H1 (cell line): ENCODE results near the gene KLHL17. TPM values are rescaled to one million over a fixed set of nuclear protein-coding genes. Genes with fewer than 3 reads are reported as not detected.

Experiments
- ATF2 ChIP-seq: IDR thresholded peaks from 2 replicates; pipeline ENCODE4 v1.6.1; 2012; ENCODE audit warnings: low read length, inconsistent platforms
- GTF2F1 ChIP-seq: IDR thresholded peaks from 2 replicates; pipeline ENCODE4 v1.6.1; 2012; ENCODE audit warnings: low read depth, low read length, improper control_type of control experiment, borderline replicate concordance
- KDM5A ChIP-seq: fragments of 200-600 bp; IDR thresholded peaks from 2 replicates; pipeline ENCODE4 v1.7.1; 2012; ENCODE audit warnings: mild to moderate bottlenecking, low read length, inconsistent platforms, mixed read lengths
- RFX5 ChIP-seq: IDR thresholded peaks from 2 replicates; pipeline ENCODE4 v1.6.1; 2011; ENCODE audit warnings: low read depth, low read length, improper control_type of control experiment, borderline replicate concordance
- polyA plus RNA-seq, 7 experiments: library from polyadenylated mRNA; depleted of rRNA in 3 of 7; stranded (reverse) in 5 of 7; unstranded in 2 of 7; fragments of >200 nt in 5 of 7; fragments of 200-250 nt in 2 of 7; gene quantifications; 1 replicate in 5 of 7; 2 replicates in 1 of 7; 4 replicates in 1 of 7; pipeline versions ENCODE4 v1.2.1 to v1.2.3, GENCODE V29; 2011 to 2013; ENCODE audit warnings: missing spikeins in 2 of 7, mixed read lengths in 2 of 7
- total RNA-seq: library from RNA; stranded (reverse); fragmentation: NEBNext Ultra II Directional; extraction: Animal tissue kit (Norgen Biotek cat#: 25700); gene quantifications from 2 replicates; pipeline ENCODE4 v1.2.1, GENCODE V29; 2021
- TF ChIP-seq, protein P1 (sequence below): fragments of 300-600 bp; sonication (generic); IDR thresholded peaks from 2 replicates; pipeline ENCODE4 v1.7.1; 2012; ENCODE audit warnings: low read length, moderate library complexity, mild to moderate bottlenecking, inconsistent platforms; ENCODE audit not compliant: insufficient replicate concordance

Gene KLHL17
- total and polyA plus RNA-seq, 2 of the 8 experiments (the other 6 are each of a cell fraction or from before 2014, with no cell fraction given) = 32.6 to 36.1 TPM

DNA sequence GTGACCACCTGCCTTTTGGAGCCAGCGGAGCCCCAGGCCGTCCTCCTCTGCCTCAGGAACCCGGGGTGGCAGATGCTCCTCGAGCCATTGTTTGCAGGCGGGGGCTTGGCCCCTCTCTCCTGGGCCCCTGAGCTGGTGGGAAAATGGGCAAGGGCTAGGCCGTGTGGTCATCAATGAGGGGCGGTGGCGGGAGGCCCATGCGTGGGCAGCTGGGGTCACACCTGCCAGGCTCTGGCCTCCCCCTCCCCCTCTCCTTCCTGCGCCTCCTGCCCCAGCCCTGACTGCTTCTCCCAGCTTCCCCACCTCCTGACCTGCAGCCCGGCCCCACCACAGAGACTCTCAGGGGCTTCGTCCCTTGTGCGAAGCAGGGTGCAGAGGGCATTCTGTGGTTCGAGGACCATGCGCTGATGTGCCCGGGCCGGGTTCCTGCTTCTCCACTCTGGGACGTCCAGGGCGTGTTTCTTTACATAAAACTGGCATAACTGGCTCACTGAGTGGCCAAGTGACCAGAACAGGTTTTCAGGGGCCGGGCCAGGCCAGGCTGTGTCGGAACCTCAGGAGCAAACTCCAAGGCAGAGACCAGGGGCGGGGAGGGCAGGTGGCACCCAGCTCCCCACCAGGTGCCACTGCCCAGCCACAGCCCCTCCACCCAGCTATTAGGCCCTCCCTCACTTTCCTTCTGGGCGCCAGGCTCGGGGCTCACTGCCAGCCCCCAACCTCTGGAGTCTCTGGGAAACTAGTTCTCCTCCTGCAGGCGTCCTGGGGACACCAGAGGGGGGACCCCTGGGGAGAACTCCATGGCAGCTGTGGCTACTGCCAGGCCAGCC is 27.4 kb upstream of the KLHL17 start (continued):
- TF ChIP-seq KDM5A (no peak), ATF2 (no peak), GTF2F1 (no peak), RFX5 (no peak)
- TF ChIP-seq, protein P1, sequence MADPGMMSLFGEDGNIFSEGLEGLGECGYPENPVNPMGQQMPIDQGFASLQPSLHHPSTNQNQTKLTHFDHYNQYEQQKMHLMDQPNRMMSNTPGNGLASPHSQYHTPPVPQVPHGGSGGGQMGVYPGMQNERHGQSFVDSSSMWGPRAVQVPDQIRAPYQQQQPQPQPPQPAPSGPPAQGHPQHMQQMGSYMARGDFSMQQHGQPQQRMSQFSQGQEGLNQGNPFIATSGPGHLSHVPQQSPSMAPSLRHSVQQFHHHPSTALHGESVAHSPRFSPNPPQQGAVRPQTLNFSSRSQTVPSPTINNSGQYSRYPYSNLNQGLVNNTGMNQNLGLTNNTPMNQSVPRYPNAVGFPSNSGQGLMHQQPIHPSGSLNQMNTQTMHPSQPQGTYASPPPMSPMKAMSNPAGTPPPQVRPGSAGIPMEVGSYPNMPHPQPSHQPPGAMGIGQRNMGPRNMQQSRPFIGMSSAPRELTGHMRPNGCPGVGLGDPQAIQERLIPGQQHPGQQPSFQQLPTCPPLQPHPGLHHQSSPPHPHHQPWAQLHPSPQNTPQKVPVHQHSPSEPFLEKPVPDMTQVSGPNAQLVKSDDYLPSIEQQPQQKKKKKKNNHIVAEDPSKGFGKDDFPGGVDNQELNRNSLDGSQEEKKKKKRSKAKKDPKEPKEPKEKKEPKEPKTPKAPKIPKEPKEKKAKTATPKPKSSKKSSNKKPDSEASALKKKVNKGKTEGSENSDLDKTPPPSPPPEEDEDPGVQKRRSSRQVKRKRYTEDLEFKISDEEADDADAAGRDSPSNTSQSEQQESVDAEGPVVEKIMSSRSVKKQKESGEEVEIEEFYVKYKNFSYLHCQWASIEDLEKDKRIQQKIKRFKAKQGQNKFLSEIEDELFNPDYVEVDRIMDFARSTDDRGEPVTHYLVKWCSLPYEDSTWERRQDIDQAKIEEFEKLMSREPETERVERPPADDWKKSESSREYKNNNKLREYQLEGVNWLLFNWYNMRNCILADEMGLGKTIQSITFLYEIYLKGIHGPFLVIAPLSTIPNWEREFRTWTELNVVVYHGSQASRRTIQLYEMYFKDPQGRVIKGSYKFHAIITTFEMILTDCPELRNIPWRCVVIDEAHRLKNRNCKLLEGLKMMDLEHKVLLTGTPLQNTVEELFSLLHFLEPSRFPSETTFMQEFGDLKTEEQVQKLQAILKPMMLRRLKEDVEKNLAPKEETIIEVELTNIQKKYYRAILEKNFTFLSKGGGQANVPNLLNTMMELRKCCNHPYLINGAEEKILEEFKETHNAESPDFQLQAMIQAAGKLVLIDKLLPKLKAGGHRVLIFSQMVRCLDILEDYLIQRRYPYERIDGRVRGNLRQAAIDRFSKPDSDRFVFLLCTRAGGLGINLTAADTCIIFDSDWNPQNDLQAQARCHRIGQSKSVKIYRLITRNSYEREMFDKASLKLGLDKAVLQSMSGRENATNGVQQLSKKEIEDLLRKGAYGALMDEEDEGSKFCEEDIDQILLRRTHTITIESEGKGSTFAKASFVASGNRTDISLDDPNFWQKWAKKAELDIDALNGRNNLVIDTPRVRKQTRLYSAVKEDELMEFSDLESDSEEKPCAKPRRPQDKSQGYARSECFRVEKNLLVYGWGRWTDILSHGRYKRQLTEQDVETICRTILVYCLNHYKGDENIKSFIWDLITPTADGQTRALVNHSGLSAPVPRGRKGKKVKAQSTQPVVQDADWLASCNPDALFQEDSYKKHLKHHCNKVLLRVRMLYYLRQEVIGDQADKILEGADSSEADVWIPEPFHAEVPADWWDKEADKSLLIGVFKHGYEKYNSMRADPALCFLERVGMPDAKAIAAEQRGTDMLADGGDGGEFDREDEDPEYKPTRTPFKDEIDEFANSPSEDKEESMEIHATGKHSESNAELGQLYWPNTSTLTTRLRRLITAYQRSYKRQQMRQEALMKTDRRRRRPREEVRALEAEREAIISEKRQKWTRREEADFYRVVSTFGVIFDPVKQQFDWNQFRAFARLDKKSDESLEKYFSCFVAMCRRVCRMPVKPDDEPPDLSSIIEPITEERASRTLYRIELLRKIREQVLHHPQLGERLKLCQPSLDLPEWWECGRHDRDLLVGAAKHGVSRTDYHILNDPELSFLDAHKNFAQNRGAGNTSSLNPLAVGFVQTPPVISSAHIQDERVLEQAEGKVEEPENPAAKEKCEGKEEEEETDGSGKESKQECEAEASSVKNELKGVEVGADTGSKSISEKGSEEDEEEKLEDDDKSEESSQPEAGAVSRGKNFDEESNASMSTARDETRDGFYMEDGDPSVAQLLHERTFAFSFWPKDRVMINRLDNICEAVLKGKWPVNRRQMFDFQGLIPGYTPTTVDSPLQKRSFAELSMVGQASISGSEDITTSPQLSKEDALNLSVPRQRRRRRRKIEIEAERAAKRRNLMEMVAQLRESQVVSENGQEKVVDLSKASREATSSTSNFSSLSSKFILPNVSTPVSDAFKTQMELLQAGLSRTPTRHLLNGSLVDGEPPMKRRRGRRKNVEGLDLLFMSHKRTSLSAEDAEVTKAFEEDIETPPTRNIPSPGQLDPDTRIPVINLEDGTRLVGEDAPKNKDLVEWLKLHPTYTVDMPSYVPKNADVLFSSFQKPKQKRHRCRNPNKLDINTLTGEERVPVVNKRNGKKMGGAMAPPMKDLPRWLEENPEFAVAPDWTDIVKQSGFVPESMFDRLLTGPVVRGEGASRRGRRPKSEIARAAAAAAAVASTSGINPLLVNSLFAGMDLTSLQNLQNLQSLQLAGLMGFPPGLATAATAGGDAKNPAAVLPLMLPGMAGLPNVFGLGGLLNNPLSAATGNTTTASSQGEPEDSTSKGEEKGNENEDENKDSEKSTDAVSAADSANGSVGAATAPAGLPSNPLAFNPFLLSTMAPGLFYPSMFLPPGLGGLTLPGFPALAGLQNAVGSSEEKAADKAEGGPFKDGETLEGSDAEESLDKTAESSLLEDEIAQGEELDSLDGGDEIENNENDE = no peak
